Breast epithelium (tissue), 3 donors: Measurements from ENCODE around the gene DEFB113.

Experiments
- POLR2A ChIP-seq: fragments of 450-650 bp; IDR thresholded peaks from one replicate; pipeline ENCODE4 v1.6.1; 2016; ENCODE audit warnings: antibody characterized with exemption, mild to moderate bottlenecking, moderate library complexity
- POLR2AphosphoS5 ChIP-seq, 3 donors: sonication (generic); formaldehyde crosslinking; IDR thresholded peaks; one replicate each; pipeline ENCODE4 v1.6.1; 2017; ENCODE audit warnings: antibody characterized with exemption in 3 of 3
- TF ChIP-seq, protein P1 (sequence below), 3 donors: fragments of 450-650 bp; IDR thresholded peaks; one replicate each; pipeline ENCODE4 v1.5.1; 2016 to 2017; ENCODE audit warnings: antibody characterized with exemption in 3 of 3, mild to moderate bottlenecking in 3 of 3, moderate library complexity in 3 of 3

DNA sequence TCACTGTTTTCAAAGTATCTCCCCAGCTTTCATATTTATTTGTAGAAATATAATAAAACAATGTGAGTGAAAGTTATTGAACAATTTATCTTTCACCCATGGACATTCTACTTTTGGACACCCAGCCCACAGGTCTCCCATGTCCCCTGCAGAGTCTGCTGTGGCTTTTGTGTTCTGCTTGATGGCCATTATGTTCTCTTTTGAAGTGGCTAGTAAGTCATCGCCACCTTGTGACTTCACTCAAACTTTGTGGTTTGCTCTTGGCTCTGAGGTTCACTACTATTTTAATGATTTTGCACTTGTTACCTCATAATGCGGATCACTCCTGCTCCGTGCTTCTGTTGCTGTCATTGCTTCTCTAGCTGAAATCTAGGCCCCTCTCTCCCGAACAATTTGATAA lies 10.2 kb upstream of the DEFB113 start:
- TF ChIP-seq POLR2A, result no peak
- TF ChIP-seq, protein P1, sequence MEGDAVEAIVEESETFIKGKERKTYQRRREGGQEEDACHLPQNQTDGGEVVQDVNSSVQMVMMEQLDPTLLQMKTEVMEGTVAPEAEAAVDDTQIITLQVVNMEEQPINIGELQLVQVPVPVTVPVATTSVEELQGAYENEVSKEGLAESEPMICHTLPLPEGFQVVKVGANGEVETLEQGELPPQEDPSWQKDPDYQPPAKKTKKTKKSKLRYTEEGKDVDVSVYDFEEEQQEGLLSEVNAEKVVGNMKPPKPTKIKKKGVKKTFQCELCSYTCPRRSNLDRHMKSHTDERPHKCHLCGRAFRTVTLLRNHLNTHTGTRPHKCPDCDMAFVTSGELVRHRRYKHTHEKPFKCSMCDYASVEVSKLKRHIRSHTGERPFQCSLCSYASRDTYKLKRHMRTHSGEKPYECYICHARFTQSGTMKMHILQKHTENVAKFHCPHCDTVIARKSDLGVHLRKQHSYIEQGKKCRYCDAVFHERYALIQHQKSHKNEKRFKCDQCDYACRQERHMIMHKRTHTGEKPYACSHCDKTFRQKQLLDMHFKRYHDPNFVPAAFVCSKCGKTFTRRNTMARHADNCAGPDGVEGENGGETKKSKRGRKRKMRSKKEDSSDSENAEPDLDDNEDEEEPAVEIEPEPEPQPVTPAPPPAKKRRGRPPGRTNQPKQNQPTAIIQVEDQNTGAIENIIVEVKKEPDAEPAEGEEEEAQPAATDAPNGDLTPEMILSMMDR (IDR thresholded peaks at IDR 0.05), result no peak
- no peak for TF ChIP-seq POLR2AphosphoS5 (IDR thresholded peaks at IDR 0.05)
